BE2C (cell line): ENCODE measurements around the gene MAML2.
A peak's percentile ranks its signal among the peaks of the same experiment; 100 is the strongest.

Experiments used
- DNase-seq: peaks from one replicate; pipeline ENCODE4 v3.0.0-alpha.2; 2020
- H3K27me3 ChIP-seq: fragments of 250-450 bp; sonication (Bioruptor Pico); 2 replicates; pipeline ENCODE4 v1.5.1; 2020; ENCODE audit warnings: mild to moderate bottlenecking
- H3K36me3 ChIP-seq: fragments of 250-450 bp; sonication (Bioruptor Pico); 2 replicates; pipeline ENCODE4 v1.5.1; 2020; ENCODE audit warnings: mild to moderate bottlenecking
- H3K4me1 ChIP-seq: fragments of 250-450 bp; sonication (Bioruptor Pico); 2 replicates; pipeline ENCODE4 v1.5.1; 2020
- H3K4me3 ChIP-seq: 2 replicates; pipeline ENCODE4 v1.5.1; 2011; ENCODE audit warnings: low read depth, low read length
- H3K9me3 ChIP-seq: fragments of 250-450 bp; sonication (Bioruptor Pico); 2 replicates; pipeline ENCODE4 v1.5.1; 2020
- TF ChIP-seq, protein P1 (sequence below): IDR thresholded peaks from 2 replicates; pipeline ENCODE4 v1.5.1; 2012; ENCODE audit warnings: mild to moderate bottlenecking, low read depth, low read length

Gene MAML2

GRCh38 chr11:96228473-96228891 lies 114.5 kb downstream of the MAML2 start:
- no peaks in the 10 kb centered on the region for H3K9me3 ChIP-seq
- DNase-seq: peak; percentile 28
- H3K36me3 ChIP-seq: no peaks in the 10 kb centered on the region
- H3K4me3 ChIP-seq: no peak overlapping the region
- H3K27me3 ChIP-seq: no peaks in the 10 kb centered on the region
- H3K4me1 ChIP-seq: peaks cover 6% of the 10 kb centered on the region
- TF ChIP-seq, protein P1, sequence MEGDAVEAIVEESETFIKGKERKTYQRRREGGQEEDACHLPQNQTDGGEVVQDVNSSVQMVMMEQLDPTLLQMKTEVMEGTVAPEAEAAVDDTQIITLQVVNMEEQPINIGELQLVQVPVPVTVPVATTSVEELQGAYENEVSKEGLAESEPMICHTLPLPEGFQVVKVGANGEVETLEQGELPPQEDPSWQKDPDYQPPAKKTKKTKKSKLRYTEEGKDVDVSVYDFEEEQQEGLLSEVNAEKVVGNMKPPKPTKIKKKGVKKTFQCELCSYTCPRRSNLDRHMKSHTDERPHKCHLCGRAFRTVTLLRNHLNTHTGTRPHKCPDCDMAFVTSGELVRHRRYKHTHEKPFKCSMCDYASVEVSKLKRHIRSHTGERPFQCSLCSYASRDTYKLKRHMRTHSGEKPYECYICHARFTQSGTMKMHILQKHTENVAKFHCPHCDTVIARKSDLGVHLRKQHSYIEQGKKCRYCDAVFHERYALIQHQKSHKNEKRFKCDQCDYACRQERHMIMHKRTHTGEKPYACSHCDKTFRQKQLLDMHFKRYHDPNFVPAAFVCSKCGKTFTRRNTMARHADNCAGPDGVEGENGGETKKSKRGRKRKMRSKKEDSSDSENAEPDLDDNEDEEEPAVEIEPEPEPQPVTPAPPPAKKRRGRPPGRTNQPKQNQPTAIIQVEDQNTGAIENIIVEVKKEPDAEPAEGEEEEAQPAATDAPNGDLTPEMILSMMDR: no peak

- H3K27me3 ChIP-seq: no peaks in the 10 kb centered on the region
- no peaks in the 10 kb centered on the region for H3K36me3 ChIP-seq
- H3K9me3 ChIP-seq: no peaks in the 10 kb centered on the region
- no peak for DNase-seq
- H3K4me1 ChIP-seq: peaks cover 9% of the 10 kb centered on the region
- no peak overlapping the region for H3K4me3 ChIP-seq
- TF ChIP-seq, protein P1: no peak
These were observed 115.8 kb downstream of the MAML2 start for GRCh38 chr11:96227244-96227643.

GRCh38 chr11:96223083-96223482 lies 119.9 kb downstream of the MAML2 start:
- Histone ChIP-seq H3K36me3 (no peaks in the 10 kb centered on the region), H3K4me1 (peaks cover 38% of the 10 kb centered on the region)
- TF ChIP-seq, protein P1: no peak

DNA sequence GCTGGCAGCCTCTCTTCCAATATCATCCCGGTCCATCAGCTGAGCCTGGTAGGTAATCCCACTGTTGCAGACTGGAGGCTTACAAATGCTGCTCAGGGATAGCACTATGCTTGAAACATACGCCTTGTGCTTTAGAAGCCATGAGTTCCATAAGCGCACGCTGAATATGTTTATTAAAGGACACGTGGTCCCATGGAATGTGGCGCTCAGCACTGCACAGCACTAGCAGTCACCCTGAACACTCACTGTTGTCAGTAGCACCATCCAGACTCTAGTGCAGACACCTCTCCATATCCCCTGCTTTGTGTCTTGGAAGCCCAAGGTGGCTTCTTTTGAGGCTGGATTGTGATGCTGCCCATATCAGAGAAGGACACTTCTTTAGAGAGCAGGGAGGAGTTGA lies 120.9 kb downstream of the MAML2 start:
- Histone ChIP-seq H3K4me3 (peak overlapping the region; percentile 11; the same call in 1 of the 2 replicates), H3K9me3 (no peaks in the 10 kb centered on the region), H3K36me3 (no peaks in the 10 kb centered on the region), H3K27me3 (no peaks in the 10 kb centered on the region), H3K4me1 (peaks cover 38% of the 10 kb centered on the region)
- TF ChIP-seq, protein P1: no peak
- DNase-seq: no peak

More at GRCh38 chr11:96223083-96223482, 119.9 kb downstream of the MAML2 start:
- H3K9me3 ChIP-seq: no peaks in the 10 kb centered on the region
- H3K27me3 ChIP-seq: no peaks in the 10 kb centered on the region
- H3K4me3 ChIP-seq: no peak overlapping the region
- no peak for DNase-seq

GRCh38 chr11:96221244-96222070 lies 121.5 kb downstream of the MAML2 start:
- H3K4me1 ChIP-seq: peaks cover 34% of the 10 kb centered on the region
- no peak for DNase-seq
- no peaks in the 10 kb centered on the region for H3K9me3 ChIP-seq
- no peaks in the 10 kb centered on the region for H3K27me3 ChIP-seq
- no peaks in the 10 kb centered on the region for H3K36me3 ChIP-seq
- peak overlapping the region; percentile 11; the same call in 1 of the 2 replicates for H3K4me3 ChIP-seq
- TF ChIP-seq, protein P1: no peak

DNA sequence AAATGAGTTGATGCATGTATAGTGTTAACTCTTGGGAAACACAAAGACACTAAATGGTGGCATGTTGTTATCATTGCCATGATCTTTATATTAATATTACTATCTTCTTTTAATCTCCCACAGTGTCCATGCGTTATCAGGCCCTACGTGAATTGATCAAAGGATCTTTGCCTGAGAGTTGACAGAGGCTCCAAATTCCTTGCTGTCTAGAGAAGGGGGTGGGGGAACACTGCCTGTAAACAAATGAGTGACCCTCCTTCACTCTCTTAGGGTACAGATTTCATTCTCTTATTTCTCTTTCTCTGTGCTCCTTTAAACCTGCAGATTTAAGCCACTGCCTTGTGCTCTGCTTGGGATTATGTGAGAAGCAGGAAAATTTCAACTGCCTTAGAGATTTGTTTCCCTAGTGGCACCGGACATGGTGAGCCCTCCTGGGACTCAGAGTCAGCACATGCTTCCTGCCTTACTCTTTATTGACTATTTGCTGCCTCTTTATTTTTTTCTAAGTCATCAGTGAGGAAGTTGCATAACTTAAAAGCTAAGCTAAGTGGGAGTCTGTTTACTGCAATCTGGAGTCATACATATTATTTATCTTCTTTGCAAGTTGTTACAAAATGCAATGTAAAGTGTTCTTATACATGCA lies 122.9 kb downstream of the MAML2 start:
- TF ChIP-seq, protein P1: no peak
- H3K27me3 ChIP-seq: no peaks in the 10 kb centered on the region
- H3K9me3 ChIP-seq: no peaks in the 10 kb centered on the region
- H3K4me3 ChIP-seq: no peak overlapping the region
- no peak for DNase-seq
- no peaks in the 10 kb centered on the region for H3K36me3 ChIP-seq
- peaks cover 37% of the 10 kb centered on the region for H3K4me1 ChIP-seq
